ENCODE results near the gene AQR.
A peak's percentile ranks its signal among the peaks of the same experiment; 100 is the strongest.
"Not testable (repeated sequence)": the region's sequence is repeated elsewhere in the genome, so short reads cannot be mapped to it uniquely, and the experiment has no call there.

Gene AQR

DNA sequence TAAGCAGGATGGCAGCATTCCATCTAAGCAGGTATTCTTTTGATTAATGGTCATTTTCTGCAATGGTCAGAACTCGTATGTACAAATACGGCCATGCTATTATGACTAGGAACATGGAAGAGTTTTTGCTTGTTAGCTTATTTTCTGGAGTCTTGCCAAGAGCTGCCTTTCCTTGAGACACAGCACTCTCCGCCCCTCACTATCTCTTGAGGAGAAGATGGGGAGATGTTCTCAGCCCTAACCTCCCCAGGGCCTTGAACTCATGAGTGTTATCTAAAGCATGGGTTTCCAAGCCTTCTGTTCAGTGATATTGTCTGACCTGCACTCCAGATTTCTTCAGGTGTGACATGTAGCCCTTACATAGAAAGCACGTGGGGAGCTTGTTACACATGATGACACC is 108.3 kb downstream of the AQR start:
- no peak for DNase-seq

DNA sequence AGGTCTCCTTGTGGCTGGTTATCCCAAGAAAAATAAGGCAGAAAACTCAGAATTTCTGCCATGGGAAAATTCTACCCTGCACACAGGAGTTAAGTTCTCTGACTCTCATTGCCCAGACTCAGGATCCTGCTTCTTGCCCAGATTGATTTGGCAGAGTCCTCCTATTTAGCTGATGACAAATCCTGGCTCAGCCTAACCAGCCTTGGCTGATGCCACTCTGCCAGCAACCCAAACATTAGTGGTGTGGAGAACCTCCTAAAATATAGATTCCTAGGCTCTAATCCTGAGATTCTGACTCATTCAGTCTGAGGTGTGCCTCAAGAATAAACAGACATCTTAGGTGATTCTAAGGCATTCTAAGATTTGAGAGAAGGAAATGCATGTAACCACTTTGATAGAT is 113.6 kb downstream of the AQR start:
- DNase-seq, result peak; percentile 63

DNA sequence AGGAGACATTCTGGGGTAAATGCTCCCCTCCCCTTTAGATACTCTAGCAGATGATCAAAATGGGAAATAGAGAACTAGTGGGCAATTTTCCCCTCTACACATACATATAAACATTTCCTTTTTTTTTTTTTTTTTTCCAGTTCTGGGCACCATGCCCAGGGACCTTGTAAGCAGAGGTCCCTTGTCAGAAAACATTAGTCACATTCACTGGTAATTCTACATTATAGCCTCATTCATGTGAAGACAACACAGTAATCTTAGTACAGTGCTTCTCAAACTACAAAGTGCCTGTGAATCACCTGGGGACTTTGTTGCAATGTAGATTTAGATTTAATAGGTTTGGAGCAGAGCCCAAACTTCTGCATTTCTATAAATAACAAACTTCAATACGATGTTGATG is 114.1 kb downstream of the AQR start:
- peak; percentile 29 for DNase-seq

DNA sequence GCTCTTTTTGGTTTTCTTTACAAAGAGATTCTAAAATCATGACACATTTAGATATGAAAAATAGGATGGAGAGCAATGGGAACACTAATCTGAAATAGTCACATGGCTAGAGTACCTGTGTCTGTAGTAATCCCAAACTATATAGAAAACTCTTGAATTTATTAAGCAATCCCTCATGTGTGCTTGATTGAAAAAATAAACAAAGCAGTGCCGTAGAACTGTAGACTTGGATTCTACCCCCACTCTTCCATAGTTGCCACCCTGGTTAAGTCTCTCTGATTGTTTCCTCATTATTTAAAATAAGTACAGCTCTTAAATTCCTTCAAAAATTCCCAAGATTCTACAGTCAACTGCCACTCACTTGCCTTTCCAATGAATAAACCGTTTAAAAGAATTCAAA is 115.3 kb downstream of the AQR start:
- DNase-seq, result no peak

DNA sequence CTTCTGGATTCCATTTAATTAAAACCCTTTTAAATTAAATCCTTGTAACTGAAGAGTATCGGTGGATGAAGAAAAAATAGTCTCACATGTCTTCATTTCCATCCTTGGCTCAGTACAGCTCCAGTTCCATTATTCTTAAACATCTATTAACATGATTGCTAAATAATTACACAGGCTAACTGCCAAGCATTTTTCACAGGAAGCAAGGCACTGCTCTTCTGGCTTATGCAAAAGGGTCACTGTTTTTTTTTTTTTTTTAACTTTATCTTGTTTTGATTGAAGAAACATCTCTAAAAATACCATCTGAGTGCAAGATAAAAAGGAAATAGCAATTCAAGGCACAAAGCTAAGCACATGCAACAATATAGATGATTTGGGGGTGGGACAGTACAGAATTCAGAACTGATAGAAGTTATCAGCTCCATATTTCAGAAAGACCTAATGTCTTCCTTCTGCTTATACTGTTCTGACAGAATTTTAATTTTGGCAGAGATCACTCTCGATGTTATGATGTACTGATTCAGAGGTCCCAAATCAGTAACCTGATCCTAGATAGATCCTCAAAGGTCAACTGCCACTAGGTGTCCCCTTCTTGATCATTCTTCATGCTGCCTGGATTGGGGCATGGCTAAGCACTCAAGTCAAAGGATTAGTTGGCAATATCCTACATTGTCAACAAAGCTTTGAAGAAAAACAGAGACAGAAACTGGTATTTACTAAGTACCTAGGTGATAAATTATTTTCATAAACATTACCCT is 116.4 kb downstream of the AQR start:
- DNase-seq, result peak; percentile 17

DNA sequence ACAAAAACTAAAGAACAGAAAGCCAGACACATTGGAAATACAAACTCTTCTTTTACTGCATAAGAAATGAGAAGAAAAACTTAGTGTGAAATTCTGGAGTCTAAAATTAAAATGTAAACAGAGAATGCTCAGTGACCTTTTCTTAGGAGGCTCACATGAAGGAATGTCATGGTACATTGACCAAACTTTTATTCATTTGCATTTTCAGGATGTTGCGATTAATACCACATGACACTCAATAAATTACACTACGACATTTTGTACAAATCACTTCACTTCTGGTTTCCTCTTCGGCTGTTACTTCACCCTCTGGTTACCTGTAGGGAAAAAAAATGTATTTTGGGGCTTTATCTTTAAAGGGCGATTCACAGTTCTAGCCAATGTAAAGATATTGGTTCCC is 117.8 kb downstream of the AQR start:
- DNase-seq, result no peak

DNA sequence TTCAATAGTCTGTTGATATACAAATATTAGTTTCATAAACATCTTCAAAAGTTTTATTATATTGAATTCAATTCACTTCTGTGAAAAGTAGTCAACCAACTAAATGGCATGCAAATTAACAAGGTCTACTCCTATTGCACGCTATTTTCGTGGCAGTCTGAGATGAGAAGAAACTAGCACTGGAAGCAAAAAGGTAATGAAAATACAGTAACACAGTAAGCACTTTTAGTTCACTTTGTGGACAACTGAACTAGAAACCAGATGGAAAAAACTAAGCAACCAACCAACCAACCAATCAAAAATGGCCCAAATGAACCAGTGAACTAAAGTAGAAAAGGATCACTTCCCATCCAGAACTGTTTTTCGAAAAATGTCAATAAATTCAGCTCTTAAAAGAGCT is 118.5 kb downstream of the AQR start:
- DNase-seq, result no peak

DNA sequence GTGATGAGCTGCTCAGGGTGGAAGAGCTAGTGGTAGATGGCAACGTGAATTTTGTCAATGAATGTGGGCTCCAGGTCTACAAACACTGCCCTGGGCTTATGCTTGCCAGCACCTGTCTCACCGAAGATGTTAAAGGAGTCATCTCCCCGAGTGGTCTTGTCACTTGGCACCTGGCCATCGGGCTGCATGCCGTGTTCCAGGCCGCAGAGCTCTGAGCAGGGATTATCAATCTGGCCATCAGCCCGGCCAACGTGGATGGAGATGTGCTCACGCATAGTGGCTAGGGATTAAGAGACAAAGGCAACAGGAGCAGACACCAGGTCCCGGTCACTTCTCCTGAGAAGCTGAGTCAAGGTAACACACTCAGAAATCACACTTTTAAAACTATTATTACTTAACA is 119.4 kb downstream of the AQR start:
- no peak for DNase-seq

DNA sequence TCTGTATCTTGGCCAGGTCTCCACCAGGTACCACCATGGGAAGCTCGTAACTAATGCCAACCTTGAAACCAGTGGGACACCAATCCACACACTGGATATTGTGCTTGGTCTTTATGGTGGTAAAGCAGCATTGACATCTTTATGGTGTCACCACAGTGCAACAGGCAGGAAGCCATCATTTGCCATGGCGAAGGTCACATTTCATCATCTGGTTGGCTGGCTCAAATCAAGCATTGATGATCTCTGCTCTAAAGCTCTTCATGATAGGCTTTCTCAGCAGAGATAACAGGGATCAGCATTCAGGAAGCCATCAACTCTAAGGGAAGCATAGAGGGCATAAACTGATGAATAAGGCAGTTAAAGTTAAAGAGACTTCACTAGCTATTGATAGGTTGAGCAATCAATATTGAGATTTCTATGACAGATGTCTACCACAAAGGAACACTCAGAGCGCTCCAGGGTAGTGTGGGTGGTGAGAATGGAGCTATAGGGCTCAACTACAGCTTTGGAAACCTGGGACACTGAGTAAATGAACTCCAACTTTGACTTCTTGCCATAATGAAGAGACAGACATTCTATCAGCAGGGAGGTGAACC is 120.1 kb downstream of the AQR start:
- no peak for DNase-seq

DNA sequence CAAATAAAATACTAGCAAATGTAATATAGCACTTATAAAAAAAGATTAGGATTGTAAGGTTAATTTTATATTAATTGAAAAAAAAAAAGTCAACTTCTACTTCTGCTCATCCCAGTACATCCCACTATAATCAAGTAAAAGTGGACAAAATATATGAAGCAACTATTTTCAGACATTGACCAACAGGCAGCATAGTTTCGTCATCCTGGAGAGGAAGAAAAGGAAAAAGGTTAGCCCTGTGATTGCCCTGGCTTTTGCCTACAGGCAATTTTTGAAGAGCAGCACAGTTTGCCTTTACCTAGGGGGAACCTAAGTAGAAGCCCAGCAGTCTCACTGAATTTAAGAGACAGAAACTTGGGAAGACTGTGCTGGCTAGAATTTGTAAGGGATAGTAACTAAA is 121.9 kb downstream of the AQR start:
- no peak for DNase-seq

DNA sequence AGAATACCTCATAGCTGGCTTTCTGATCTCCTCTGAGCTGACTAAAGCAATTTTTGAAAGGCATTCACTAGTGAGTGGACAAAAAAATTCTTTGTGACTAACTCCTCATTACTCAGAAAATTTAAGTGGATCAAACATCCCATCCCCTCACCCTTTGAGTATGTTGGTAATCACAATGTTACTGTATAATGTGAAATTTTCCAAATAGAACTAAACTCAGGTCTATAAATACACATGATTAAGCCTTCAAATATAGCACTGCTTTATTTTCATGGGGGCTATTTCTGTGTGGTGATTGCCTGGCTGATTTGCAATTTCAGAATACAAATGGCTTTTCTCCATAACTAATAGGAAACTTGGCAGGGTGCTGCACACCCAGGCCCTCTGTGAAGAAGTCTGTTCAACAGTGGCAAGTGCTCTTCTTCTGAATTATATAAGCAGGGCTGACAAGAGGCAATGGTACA is 128.2 kb downstream of the AQR start:
- peak; percentile 5 for DNase-seq

DNA sequence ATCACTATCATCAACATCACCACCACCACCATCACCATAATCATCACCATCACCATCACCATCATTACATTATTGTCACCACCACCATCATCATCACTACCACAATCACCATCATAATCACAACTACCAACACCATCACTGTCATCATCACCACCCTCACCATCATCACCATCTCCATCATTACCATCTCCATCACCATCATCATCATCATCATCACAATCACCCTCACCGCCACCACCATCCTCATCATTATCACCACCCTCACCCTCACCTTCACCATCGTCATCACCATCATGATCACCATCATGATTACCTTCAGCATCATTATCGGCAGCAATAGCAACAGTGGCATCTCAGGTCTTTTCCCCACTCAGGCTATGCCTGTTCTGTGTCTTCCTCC is 131.3 kb downstream of the AQR start:
- DNase-seq, result no peak

DNA sequence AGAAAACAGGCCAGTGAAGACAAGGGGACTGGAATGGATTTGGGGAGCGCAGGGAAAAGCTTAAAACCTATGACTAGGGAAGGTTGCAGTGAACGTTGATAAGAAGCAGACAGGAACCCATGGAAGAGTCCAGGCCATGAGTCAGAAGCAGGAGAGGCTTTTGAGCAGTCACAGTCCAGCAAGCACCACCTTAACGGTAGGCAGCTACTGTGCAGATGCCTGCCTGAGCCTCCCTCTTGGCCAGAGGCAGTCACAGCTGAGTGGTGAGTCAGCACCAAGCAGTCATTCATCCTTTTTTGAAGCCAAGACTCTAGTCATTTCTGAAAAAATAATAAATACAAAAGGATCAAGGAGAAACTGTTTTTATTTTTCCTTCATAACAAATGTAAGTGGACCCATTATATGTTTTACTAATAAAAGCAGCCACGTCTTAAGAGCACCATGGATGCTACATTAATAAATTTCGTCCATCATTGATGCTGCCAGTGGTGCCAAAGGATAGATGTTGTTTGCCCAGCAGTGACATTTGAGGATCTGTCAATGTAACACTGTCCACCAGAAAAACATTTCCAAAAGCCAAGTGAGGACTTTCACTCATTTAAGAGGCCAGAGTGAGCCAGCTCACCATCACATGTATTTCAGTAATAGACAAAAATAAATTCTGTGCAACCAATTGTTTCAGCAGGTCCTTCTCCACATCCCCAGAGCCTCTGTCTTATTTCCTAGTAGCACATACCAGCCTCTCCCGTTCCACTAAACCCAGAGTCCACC is 132.1 kb downstream of the AQR start:
- peak; percentile 58 for DNase-seq

DNA sequence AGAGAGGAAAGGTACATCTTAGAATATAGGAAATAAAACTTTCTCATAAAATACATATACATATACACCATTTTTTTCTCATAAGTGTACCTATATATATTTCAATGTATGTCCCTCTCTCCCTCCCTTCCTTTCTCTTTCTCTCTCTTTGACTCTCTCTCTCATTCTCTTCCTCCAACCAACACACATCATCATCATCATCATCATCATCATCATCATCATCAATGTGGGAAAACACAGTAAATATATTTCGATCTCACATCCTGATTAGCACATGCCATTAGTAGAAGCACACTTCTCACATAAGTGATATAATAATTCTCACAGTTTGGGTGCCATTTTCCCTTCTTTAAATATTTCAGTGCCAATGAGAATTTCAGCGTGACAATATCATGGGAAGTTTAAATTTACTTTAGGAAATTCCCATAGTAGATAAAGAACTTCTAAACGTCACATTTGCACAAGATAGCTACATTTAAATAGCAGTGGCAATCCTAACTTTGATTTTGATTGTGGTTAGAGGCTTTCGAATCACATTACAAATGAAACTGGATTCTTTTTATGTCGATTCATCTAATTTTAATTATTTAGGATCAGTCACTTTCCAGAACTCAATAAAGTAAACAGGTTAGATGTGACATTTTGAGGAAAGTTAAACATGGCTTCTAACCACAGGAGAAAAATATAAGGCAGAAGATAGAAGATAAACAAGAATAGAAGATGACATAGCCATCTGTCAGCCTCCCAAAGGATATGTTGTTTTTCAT is 141.2 kb downstream of the AQR start:
- no peak for DNase-seq

DNA sequence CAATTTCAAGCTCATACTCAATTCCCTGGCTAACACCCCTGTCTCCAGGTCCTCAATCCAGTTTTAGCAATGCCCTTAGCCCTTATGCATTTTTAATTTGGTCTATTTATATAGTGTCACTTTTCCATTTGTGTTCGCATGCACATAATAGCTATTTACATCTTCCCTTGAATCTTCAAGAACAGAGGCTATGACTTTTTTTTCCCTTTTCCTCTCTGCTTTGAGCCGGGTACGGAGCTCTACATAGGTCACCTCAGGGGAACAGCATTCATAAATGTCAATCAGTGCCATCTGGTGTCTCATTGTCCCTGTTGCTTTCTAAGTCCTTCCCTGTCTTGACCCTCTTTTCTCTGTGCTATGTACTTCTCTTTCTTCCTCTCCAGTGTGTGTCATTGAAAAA is 147.7 kb downstream of the AQR start:
- DNase-seq, result no peak

DNA sequence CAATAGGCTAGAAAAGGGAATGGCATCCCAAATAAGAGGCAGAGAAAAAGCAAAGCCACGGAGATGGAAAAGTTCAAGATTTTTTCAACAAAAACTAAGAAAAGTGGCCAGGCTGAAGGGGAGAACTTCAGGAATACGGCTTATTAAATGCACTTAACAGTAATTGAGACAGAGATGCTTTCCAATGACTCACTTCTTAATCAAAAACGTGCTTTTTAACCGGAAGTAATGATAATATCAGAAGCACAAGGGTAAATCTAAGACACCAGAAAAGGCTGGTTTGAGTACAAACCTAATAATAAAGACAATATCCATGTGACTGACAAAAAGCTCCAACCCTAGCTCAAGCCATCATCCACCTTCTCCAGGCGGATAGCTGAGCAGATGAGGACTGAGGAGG is 149.4 kb downstream of the AQR start:
- DNase-seq, result no peak

DNA sequence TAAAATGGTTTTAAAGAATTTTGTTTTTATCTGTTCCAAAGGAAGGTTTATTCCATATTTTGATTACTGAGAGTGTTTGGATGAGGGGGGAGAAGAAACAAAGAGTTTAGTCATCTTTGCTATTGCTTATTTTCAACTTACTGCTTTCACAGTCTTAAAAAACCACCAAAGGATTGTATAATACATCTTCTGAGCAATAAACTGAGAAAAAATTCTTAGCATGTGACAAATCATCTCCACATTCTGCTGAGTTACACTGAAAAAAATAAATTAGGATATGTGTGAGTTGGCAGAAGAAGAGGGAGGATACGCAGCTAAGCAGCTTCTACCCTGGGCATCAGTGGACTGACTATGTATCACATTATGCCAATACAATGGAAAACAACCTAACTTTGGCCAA is 151.0 kb downstream of the AQR start:
- no peak for DNase-seq

DNA sequence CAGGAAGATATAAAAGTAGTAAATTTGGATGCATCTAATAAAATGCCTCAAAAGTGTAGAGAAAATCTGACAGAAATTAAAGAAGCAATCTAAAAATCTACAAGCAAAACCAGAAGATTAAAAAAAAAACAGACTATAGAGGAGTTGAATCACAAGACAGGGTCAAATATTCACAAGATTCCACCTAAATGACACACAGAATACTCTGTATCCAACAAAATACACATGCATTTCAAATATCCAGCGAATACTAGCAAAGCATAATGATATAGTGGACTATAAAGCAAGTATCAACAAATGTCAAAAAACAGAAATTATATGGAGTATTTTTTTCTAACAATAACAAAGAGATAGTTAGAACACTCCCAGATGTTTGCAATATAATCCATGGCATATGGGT is 153.7 kb downstream of the AQR start:
- DNase-seq, result no peak

DNA sequence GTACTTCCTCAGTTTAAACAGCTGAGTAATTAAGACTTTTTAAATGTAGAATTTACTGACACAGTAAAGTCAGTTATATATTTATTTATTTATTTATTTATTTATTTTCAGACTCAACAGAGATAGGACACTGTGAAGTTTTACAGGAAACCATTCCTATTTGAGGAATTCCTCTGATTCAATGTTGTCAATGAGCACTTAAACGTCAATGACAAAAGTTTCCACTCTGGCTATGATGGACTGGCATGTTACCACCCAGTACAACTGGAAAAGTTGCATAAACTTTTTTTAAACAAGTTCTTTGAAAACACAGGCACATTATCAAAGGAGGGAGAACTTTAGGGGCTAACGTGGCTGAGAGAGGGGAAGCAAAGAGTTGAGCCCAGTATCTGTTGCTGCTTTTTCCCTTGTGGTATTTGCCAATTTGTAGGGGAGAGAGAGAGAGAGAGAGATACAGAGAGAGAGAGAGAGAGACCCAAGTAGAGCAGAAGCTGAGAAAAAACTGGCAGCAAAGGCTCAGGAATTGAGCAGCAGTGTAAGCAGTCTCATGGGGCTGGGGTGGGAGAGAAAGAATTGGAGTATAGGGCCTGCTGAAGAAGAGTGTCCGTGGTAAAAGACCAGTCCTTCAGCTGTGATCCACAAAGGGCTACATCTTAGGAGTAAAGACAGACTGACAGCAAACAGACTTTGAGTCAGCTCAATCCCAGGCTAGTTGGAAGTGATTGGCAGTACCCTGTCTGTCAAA is 155.9 kb downstream of the AQR start:
- no peak for DNase-seq

DNA sequence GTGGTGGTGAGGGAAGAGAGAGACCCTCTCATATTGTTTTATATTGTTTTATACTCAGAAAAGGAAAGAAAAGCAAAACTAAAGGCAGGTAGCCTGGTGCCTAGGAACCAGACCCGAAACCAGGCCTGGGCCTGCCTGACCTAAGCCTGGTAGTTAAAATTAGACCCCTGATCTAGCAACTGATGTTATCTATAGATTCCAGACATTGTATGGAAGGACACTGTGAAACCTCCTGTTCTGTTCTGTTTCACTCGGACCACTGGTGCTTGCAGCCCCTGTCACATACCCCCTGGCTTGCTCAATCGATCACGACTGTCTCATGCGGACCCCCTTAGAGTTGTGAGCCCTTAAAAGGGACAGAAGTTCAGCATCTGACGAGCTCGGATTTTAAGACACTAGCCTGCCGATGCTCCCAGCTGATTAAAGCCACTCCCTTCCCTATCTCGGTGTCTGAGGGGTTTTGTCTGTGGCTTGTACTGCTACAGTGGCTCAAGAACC is 156.6 kb downstream of the AQR start:
- DNase-seq, result not testable (repeated sequence)

DNA sequence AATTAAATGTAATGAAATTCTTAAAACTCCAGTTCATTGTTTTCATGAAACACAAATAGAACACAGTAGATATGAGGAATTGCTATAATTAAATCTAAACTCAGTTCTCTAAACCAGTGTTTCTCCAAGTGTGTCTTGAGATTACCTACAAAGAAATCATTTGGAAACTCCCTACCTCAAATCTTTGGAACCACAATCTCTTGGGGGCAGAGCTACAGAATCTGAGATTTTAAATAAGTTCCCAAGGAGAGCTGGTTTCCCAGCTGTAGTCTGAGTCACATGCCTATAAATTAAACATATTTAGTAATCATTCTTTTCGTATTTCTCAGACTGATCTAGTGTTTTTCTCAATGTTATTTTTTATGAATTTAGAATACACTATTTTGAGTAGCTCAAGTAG is 157.2 kb downstream of the AQR start:
- DNase-seq, result no peak

DNA sequence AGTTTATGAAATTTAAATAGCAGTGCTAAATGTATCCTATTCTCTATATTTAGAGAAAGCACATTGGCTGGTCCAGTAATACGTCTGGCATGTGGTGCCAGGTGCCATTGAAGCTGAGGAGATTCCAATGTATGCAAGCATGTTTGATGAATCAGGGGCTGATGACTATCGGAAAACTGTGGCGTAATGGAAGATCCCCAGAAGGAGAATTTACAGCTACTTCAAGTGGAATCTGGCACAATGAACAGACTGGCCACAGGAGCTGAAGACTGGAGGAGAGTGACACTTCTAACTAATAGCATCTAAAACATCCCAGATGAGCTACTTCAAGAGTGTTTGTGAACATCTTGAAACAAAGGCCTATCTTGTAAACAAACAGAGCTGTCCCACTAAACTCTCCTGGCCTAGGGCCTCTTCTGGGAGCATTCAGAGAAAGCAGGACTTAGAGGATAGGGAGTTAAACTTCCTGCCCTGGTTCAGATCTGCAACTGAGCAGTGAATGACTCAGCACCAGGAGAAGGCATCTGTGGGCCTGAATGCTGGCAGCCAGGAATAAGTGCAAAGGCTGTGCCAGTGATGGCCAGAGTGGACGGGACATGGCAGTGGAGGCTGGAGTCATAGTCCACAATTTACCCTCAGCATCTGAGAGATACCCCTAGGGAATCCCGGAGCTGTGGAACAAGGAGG is 159.0 kb downstream of the AQR start:
- DNase-seq, result no peak

All from NCI-H446 treated with DMSO at 0.1 percent for 48 hours (cell line).